Non-pigmented ciliary epithelial cell (primary cell): ENCODE results near the gene SLC7A5.
"Not testable (repeated sequence)": the region's sequence is repeated elsewhere in the genome, so short reads cannot be mapped to it uniquely, and the experiment has no call there.

Experiments
- DNase-seq: peaks from one replicate; pipeline ENCODE4 v3.0.0-alpha.2; 2010; ENCODE audit warnings: low read depth

The SLC7A5 gene

GRCh38 chr16:87834005-87834667 is 35.2 kb downstream of the SLC7A5 start:
- no peak for DNase-seq

- no peak for DNase-seq
These were observed 35.8 kb downstream of the SLC7A5 start for GRCh38 chr16:87833548-87833947.

- DNase-seq, result no peak
These were observed 36.4 kb downstream of the SLC7A5 start for GRCh38 chr16:87832741-87833502.

GRCh38 chr16:87832137-87832527 is 37.2 kb downstream of the SLC7A5 start:
- no peak for DNase-seq

- no peak for DNase-seq
These were observed 37.7 kb downstream of the SLC7A5 start for GRCh38 chr16:87831421-87832136.

- DNase-seq, result no peak
These were observed 38.5 kb downstream of the SLC7A5 start for GRCh38 chr16:87830673-87831420.

GRCh38 chr16:87829988-87830672 is 39.2 kb downstream of the SLC7A5 start:
- DNase-seq, result no peak

- DNase-seq, result no peak
These were observed 39.7 kb downstream of the SLC7A5 start for GRCh38 chr16:87829622-87829980.

- DNase-seq, result no peak
These were observed 40.2 kb downstream of the SLC7A5 start for GRCh38 chr16:87828907-87829621.

GRCh38 chr16:87828071-87828906 is 41.0 kb downstream of the SLC7A5 start:
- no peak for DNase-seq

- not testable (repeated sequence) for DNase-seq
These were observed 41.8 kb downstream of the SLC7A5 start for GRCh38 chr16:87827588-87827915.

- DNase-seq, result no peak
These were observed 42.3 kb downstream of the SLC7A5 start for GRCh38 chr16:87826798-87827587.

GRCh38 chr16:87826407-87826797 is 42.9 kb downstream of the SLC7A5 start:
- DNase-seq, result not testable (repeated sequence)

GRCh38 chr16:87825842-87826120 is 43.5 kb downstream of the SLC7A5 start:
- not testable (repeated sequence) for DNase-seq

- no peak for DNase-seq
These were observed 44.1 kb downstream of the SLC7A5 start for GRCh38 chr16:87824991-87825841.

- no peak for DNase-seq
These were observed 45.0 kb downstream of the SLC7A5 start for GRCh38 chr16:87824016-87824990.

GRCh38 chr16:87823181-87823929 is 46.0 kb downstream of the SLC7A5 start:
- DNase-seq, result no peak
